ENCODE measurements around the gene CECR2. TPM values are rescaled to one million over a fixed set of nuclear protein-coding genes. Genes with fewer than 3 reads are reported as not detected.

CECR2 gene
- polyA plus RNA-seq, 1 of the 3 experiments (the other 2 are of a cell fraction), result not detected

- no peaks in the 10 kb centered on the region for H3K79me2 ChIP-seq (ENCODE audit: insufficient read depth)
- H3K4me2 ChIP-seq, result no peak overlapping the region
- POLR2A ChIA-PET, result no interaction called here
- H3K9me3 ChIP-seq, result no peaks in the 10 kb centered on the region
- H3K36me3 ChIP-seq (replicated peaks in 1 of 2; ENCODE audit: control insufficient read depth in 1 of 2, insufficient read depth in 2 of 2, low read length in 1 of 2), result no peaks in the 10 kb centered on the region
- H3F3A ChIP-seq (replicated peaks; ENCODE audit: insufficient read depth), result no peaks in the 10 kb centered on the region
- no peak overlapping the region for H3K4me3 ChIP-seq (ENCODE audit: low read depth in 2 of 2, low read length in 1 of 2)
- no peak for TF ChIP-seq NRF1 (IDR thresholded peaks at IDR 0.05; ENCODE audit: low read depth, low read length)
- no peak for TF ChIP-seq MAX (IDR thresholded peaks at IDR 0.05; ENCODE audit: low read depth)
- TF ChIP-seq, protein P1, sequence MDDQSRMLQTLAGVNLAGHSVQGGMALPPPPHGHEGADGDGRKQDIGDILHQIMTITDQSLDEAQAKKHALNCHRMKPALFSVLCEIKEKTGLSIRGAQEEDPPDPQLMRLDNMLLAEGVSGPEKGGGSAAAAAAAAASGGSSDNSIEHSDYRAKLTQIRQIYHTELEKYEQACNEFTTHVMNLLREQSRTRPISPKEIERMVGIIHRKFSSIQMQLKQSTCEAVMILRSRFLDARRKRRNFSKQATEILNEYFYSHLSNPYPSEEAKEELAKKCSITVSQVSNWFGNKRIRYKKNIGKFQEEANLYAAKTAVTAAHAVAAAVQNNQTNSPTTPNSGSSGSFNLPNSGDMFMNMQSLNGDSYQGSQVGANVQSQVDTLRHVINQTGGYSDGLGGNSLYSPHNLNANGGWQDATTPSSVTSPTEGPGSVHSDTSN (IDR thresholded peaks at IDR 0.05), result no peak
- no peak for TF ChIP-seq IRF3 (IDR thresholded peaks at IDR 0.05; ENCODE audit: low read depth, low read length)
- TF ChIP-seq JUND (IDR thresholded peaks at IDR 0.05), result no peak
- TF ChIP-seq TCF12 (IDR thresholded peaks at IDR 0.05), result no peak
- no peak for TF ChIP-seq MXI1 (IDR thresholded peaks at IDR 0.05; ENCODE audit: low read depth, low read length)
- no peak for TF ChIP-seq CTCF (IDR thresholded peaks at IDR 0.05)
- TF ChIP-seq USF2 (IDR thresholded peaks at IDR 0.05; ENCODE audit: borderline replicate concordance, low read depth, low read length), result no peak
- no peak for TF ChIP-seq RXRA (IDR thresholded peaks at IDR 0.05; ENCODE audit: borderline replicate concordance, low read depth)
- no peak for TF ChIP-seq REST (IDR thresholded peaks at IDR 0.05; ENCODE audit: low read depth, low read length)
- TF ChIP-seq, protein P2, sequence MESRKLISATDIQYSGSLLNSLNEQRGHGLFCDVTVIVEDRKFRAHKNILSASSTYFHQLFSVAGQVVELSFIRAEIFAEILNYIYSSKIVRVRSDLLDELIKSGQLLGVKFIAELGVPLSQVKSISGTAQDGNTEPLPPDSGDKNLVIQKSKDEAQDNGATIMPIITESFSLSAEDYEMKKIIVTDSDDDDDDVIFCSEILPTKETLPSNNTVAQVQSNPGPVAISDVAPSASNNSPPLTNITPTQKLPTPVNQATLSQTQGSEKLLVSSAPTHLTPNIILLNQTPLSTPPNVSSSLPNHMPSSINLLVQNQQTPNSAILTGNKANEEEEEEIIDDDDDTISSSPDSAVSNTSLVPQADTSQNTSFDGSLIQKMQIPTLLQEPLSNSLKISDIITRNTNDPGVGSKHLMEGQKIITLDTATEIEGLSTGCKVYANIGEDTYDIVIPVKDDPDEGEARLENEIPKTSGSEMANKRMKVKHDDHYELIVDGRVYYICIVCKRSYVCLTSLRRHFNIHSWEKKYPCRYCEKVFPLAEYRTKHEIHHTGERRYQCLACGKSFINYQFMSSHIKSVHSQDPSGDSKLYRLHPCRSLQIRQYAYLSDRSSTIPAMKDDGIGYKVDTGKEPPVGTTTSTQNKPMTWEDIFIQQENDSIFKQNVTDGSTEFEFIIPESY (IDR thresholded peaks at IDR 0.05; ENCODE audit: borderline replicate concordance, low read depth), result no peak
- TF ChIP-seq CHD2 (IDR thresholded peaks at IDR 0.05; ENCODE audit: low read length, partially characterized antibody), result no peak
- no peak for TF ChIP-seq RAD21 (IDR thresholded peaks at IDR 0.05; ENCODE audit: low read length)
- no peak for TF ChIP-seq NFIC (IDR thresholded peaks at IDR 0.05; ENCODE audit: borderline replicate concordance)
- TF ChIP-seq YY1 (IDR thresholded peaks at IDR 0.05; ENCODE audit: low read depth), result no peak
- peaks cover 5% of the 10 kb centered on the region; the same call in 1 of the 2 replicates for H3K27me3 ChIP-seq (ENCODE audit: insufficient read depth)
- H3K9ac ChIP-seq, result no peak overlapping the region
- no peaks in the 10 kb centered on the region for H3K9me2 ChIP-seq
- no peaks in the 10 kb centered on the region for H4K20me1 ChIP-seq (ENCODE audit: insufficient read depth)
- CTCF ChIA-PET, result no interaction called here
- H3K27ac ChIP-seq (ENCODE audit: low read depth in 2 of 2, low read length in 1 of 2), result no peak overlapping the region
- H3K4me1 ChIP-seq (ENCODE audit: control insufficient read depth in 1 of 2, insufficient read depth in 2 of 2, low read depth in 1 of 2, low read length in 1 of 2), result no peaks in the 10 kb centered on the region
- DNase-seq, result no peak
- H2AFZ ChIP-seq (ENCODE audit: low read depth), result no peak overlapping the region
These were observed 61.2 kb downstream of the CECR2 start for GRCh38 chr22:17430412-17430811.
